ENCODE measurements around the gene UBIAD1.
"Not testable (repeated sequence)": the region's sequence is repeated elsewhere in the genome, so short reads cannot be mapped to it uniquely, and the experiment has no call there.

UBIAD1 gene

GRCh38 chr1:11273595-11274234, 717 bp downstream of the UBIAD1 start:
- DNase-seq (ENCODE audit: low read depth), result no peak
- peak overlapping the region; percentile 55 for H3K4me3 ChIP-seq (ENCODE audit: low read depth, low read length)

- no peak overlapping the region for H3K4me3 ChIP-seq (ENCODE audit: low read depth, low read length)
Measured at GRCh38 chr1:11279152-11279551, 6.2 kb downstream of the UBIAD1 start.

GRCh38 chr1:11279630-11280029, 6.6 kb downstream of the UBIAD1 start:
- no peak for DNase-seq (ENCODE audit: low read depth)
- no peak overlapping the region for H3K4me3 ChIP-seq (ENCODE audit: low read depth, low read length)

More at GRCh38 chr1:11279152-11279551, 6.2 kb downstream of the UBIAD1 start:
- no peak for DNase-seq (ENCODE audit: low read depth)

GRCh38 chr1:11280719-11281376, 7.8 kb downstream of the UBIAD1 start:
- no peak for DNase-seq (ENCODE audit: low read depth)
- H3K4me3 ChIP-seq (ENCODE audit: low read depth, low read length), result no peak overlapping the region

- peak; percentile 85 for DNase-seq (ENCODE audit: low read depth)
- no peak overlapping the region for H3K4me3 ChIP-seq (ENCODE audit: low read depth, low read length)
Measured at GRCh38 chr1:11281518-11282331, 8.7 kb downstream of the UBIAD1 start.

- H3K4me3 ChIP-seq (ENCODE audit: low read depth, low read length), result no peak overlapping the region
- DNase-seq (ENCODE audit: low read depth), result no peak
Measured at GRCh38 chr1:11283151-11283550, 10.2 kb downstream of the UBIAD1 start.

GRCh38 chr1:11284784-11285183, 11.8 kb downstream of the UBIAD1 start:
- no peak for DNase-seq (ENCODE audit: low read depth)
- H3K4me3 ChIP-seq (ENCODE audit: low read depth, low read length), result no peak overlapping the region

GRCh38 chr1:11285883-11286734, 13.1 kb downstream of the UBIAD1 start:
- DNase-seq (ENCODE audit: low read depth), result no peak
- no peak overlapping the region for H3K4me3 ChIP-seq (ENCODE audit: low read depth, low read length)

GRCh38 chr1:11286735-11287410, 13.9 kb downstream of the UBIAD1 start:
- DNase-seq (ENCODE audit: low read depth), result peak; percentile 87

GRCh38 chr1:11289064-11289463, 16.1 kb downstream of the UBIAD1 start:
- no peak overlapping the region for H3K4me3 ChIP-seq (ENCODE audit: low read depth, low read length)
- DNase-seq (ENCODE audit: low read depth), result peak; percentile 24

More at GRCh38 chr1:11286735-11287410, 13.9 kb downstream of the UBIAD1 start:
- H3K4me3 ChIP-seq (ENCODE audit: low read depth, low read length), result no peak overlapping the region

GRCh38 chr1:11291049-11291448, 18.1 kb downstream of the UBIAD1 start:
- DNase-seq (ENCODE audit: low read depth), result no peak
- no peak overlapping the region for H3K4me3 ChIP-seq (ENCODE audit: low read depth, low read length)

GRCh38 chr1:11293856-11294255, 20.9 kb downstream of the UBIAD1 start:
- no peak overlapping the region for H3K4me3 ChIP-seq (ENCODE audit: low read depth, low read length)
- no peak for DNase-seq (ENCODE audit: low read depth)

GRCh38 chr1:11294951-11295350, 22.0 kb downstream of the UBIAD1 start:
- H3K4me3 ChIP-seq (ENCODE audit: low read depth, low read length), result no peak overlapping the region
- no peak for DNase-seq (ENCODE audit: low read depth)

GRCh38 chr1:11295905-11296304, 22.9 kb downstream of the UBIAD1 start:
- DNase-seq (ENCODE audit: low read depth), result no peak
- H3K4me3 ChIP-seq (ENCODE audit: low read depth, low read length), result no peak overlapping the region

GRCh38 chr1:11297774-11298173, 24.8 kb downstream of the UBIAD1 start:
- not testable (repeated sequence) for DNase-seq (ENCODE audit: low read depth); H3K4me3 ChIP-seq (ENCODE audit: low read depth, low read length)

- no peak overlapping the region for H3K4me3 ChIP-seq (ENCODE audit: low read depth, low read length)
- no peak for DNase-seq (ENCODE audit: low read depth)
Measured at GRCh38 chr1:11298390-11299224, 25.6 kb downstream of the UBIAD1 start.

GRCh38 chr1:11299225-11299574, 26.2 kb downstream of the UBIAD1 start:
- no peak for DNase-seq (ENCODE audit: low read depth)

GRCh38 chr1:11301601-11302000, 28.6 kb downstream of the UBIAD1 start:
- no peak for DNase-seq (ENCODE audit: low read depth)
- no peak overlapping the region for H3K4me3 ChIP-seq (ENCODE audit: low read depth, low read length)

More at GRCh38 chr1:11299225-11299574, 26.2 kb downstream of the UBIAD1 start:
- H3K4me3 ChIP-seq (ENCODE audit: low read depth, low read length), result no peak overlapping the region

All from skeletal muscle cell (primary cell).